NCI-H2081 treated with DMSO at 0.1 percent for 48 hours (cell line): ENCODE measurements around the gene UQCR11.

ENCODE experiments used
- DNase-seq: peaks from one replicate; lab custom pipeline; 2025; lab: John Stamatoyannopoulos, UW

The UQCR11 gene

GRCh38 chr19:1567116-1567847 lies 38.0 kb downstream of the UQCR11 start:
- DNase-seq: no peak

- DNase-seq: no peak
Measured at GRCh38 chr19:1566392-1567115, 38.7 kb downstream of the UQCR11 start.

- no peak for DNase-seq
Measured at GRCh38 chr19:1563251-1563650, 42.0 kb downstream of the UQCR11 start.

GRCh38 chr19:1561236-1561842 lies 43.9 kb downstream of the UQCR11 start:
- DNase-seq: no peak

- DNase-seq: no peak
Measured at GRCh38 chr19:1560286-1560882, 44.9 kb downstream of the UQCR11 start.

- DNase-seq: no peak
Measured at GRCh38 chr19:1558552-1558951, 46.7 kb downstream of the UQCR11 start.

- no peak for DNase-seq
Measured at GRCh38 chr19:1556390-1557070, 48.7 kb downstream of the UQCR11 start.

- no peak for DNase-seq
Measured at GRCh38 chr19:1555487-1556389, 49.5 kb downstream of the UQCR11 start.

GRCh38 chr19:1554968-1555367 lies 50.3 kb downstream of the UQCR11 start:
- no peak for DNase-seq

GRCh38 chr19:1553415-1553814 lies 51.8 kb downstream of the UQCR11 start:
- no peak for DNase-seq

GRCh38 chr19:1551068-1552040 lies 53.9 kb downstream of the UQCR11 start:
- DNase-seq: no peak

- DNase-seq: no peak
Measured at GRCh38 chr19:1549332-1549945, 55.8 kb downstream of the UQCR11 start.
